Fibroblast of mammary gland (primary cell): Measurements from ENCODE around the gene PSAT1.

Experiments used
- DNase-seq: peaks from one replicate; pipeline ENCODE4 v3.0.0-alpha.2; 2010; ENCODE audit warnings: low read depth
- H3K4me3 ChIP-seq: 2 replicates; pipeline ENCODE4 v1.5.1; 2011; ENCODE audit warnings: low read depth, mild to moderate bottlenecking, low read length, moderate library complexity; ENCODE audit not compliant: control insufficient read depth
- TF ChIP-seq, protein P1 (sequence below): conservative IDR thresholded peaks from 2 replicates; pipeline ENCODE4 v1.5.1; 2011; ENCODE audit warnings: low read depth, low read length, inconsistent platforms; ENCODE audit not compliant: control insufficient read depth, insufficient read depth

Gene PSAT1

DNA sequence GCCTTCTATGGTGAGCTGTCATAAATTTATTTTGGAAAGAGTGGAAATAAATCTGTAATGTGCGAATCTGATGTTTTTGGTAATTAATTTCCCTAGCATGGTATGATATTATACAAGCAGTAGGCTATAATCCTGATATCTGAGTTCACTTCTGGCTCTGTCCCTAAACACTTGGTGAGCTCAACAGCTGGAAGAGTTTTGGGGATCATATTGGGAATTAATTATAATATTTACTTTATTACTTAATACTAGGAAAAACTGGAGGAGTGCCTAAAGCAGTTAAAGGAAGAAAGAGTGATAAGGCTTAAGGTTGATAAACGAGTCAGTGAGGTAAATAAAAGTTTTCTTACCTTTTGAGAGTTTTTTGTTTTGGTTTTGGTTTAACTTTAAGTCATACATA, 34.3 kb upstream of the PSAT1 start:
- H3K4me3 ChIP-seq = no peak overlapping the region
- TF ChIP-seq, protein P1, sequence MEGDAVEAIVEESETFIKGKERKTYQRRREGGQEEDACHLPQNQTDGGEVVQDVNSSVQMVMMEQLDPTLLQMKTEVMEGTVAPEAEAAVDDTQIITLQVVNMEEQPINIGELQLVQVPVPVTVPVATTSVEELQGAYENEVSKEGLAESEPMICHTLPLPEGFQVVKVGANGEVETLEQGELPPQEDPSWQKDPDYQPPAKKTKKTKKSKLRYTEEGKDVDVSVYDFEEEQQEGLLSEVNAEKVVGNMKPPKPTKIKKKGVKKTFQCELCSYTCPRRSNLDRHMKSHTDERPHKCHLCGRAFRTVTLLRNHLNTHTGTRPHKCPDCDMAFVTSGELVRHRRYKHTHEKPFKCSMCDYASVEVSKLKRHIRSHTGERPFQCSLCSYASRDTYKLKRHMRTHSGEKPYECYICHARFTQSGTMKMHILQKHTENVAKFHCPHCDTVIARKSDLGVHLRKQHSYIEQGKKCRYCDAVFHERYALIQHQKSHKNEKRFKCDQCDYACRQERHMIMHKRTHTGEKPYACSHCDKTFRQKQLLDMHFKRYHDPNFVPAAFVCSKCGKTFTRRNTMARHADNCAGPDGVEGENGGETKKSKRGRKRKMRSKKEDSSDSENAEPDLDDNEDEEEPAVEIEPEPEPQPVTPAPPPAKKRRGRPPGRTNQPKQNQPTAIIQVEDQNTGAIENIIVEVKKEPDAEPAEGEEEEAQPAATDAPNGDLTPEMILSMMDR = no peak
- no peak for DNase-seq

DNA sequence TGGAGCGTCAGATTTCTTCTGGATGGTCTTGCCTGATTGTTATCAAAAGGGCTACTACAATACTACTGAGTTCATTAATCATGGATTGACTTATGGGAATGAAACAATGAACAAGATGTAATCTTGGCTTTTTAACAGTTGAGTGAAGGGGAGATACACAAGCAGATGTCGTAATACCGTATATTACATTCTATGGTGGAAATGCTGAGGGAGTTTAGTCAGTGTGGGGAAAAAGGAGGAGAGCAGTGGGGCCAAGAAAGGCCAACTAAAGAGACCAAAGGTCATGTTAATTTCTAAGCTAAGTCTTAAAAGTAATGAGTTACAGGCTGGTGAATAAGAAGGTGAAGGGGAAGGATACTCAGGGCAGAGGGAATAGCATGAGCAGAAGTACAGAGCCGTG, 29.0 kb upstream of the PSAT1 start:
- H3K4me3 ChIP-seq = no peak overlapping the region
- TF ChIP-seq, protein P1 = no peak
- DNase-seq = no peak

DNA sequence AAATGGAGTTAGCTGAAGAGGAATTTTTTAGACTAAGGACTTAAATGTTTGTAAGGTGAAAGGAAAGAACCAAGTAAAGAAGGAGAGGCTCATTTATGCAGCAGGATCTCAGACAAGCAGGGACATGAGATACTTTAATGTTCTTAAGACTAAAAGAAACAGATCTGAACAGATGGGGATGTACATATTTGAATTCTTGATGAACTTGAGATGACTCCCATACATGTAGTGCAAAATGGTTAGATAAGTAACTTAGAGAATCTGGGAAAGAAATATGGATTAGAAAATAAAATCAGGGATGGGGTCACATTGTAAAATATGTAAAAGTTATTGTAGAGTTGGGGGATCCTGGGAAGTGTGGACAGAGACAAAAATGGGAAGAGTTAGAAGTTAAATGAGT, 27.1 kb upstream of the PSAT1 start:
- TF ChIP-seq, protein P1 = no peak

DNA sequence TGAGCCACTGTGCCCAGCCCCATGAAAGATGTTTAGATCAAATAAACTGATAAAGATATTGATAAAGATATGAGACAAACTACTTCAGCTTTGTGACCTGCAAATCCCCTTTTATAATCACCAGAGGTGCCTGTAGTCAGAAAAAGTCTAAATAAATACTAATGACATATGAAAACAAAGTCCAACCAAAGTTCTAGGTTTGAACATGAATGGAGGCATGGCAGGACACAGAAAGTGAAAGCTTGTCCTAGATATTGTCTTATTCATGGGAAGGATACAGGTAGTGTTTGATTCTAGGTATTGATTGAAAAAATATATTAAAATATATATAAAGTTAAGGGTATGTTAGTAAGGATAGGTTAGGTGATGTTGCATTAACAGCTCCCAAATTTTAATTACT, 24.6 kb upstream of the PSAT1 start:
- no peak overlapping the region for H3K4me3 ChIP-seq
- TF ChIP-seq, protein P1 = no peak
- DNase-seq = no peak

More for the DNA sequence above, 27.1 kb upstream of the PSAT1 start:
- DNase-seq = no peak
- no peak overlapping the region for H3K4me3 ChIP-seq

DNA sequence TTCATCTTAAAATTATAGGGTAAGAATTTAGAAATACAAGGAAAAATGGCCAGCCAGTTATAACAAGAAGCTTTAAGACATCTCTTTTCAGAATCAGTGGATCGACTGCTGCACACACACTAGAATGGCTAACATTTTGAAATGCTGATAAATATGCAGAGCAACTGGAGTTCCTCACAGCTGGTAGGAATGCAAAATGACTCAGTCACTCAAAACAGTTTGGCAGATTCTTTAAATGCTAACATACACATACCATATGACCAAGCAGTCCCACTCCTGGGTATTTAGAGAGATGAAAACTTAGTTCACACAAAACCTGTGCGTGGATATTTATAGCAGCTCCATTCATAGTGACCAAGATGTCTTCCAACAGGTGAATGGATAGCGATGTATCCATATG, 23.2 kb upstream of the PSAT1 start:
- no peak for DNase-seq
- TF ChIP-seq, protein P1 = no peak
- no peak overlapping the region for H3K4me3 ChIP-seq

DNA sequence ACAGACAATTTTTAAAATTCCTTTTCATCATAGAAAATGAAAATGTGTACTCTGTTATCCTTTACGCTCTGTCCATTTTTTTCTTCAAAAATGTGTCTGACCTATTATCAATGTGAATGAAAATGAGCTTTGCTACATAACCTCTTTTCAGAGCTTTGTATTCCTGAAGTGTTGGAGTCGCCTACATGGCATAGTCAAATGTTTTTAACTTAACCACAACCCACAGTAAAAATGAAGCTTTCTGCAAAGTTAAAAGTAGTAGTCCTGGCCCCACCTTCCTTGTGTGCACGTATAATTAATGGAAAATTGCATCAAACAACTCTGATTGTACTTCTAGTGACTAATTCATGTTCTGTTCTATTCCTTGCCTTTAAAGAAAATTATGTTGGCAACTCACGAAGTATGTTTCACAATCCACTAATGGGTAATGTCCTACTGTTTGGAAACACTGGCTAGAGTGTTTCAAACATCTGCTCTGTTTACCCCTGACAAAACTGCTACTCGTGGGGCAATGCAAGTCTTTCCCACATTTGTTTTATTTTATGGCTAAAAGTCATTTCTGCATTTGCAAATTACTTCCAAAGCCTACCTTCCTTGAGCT, 18.6 kb upstream of the PSAT1 start:
- TF ChIP-seq, protein P1 = no peak
- no peak overlapping the region for H3K4me3 ChIP-seq
- peak; percentile 92 for DNase-seq

DNA sequence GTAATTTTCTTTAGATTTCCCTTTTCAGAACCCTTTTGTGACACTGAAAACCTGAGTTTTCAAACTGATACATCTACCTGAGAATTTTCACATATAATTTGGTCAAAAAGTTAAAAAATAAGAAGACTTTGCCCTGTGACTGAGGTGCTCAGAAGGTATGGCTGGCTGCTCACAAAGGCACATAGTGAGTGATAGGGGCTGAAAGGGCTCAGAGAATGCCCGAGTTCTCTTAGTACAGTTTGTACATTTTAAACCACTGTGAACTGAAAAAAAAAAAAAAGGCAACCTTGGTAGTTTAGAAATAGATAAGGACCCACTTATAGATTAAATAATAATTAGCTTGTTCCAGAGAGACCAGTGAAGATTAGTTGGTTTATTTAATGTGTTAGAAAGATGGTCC, 18.1 kb upstream of the PSAT1 start:
- TF ChIP-seq, protein P1 = no peak

More for the DNA sequence above, 18.1 kb upstream of the PSAT1 start:
- H3K4me3 ChIP-seq = no peak overlapping the region
- no peak for DNase-seq
